Smooth muscle cell (in vitro differentiated cells): ENCODE data around the gene GAS5. TPM values are rescaled to one million over a fixed set of nuclear protein-coding genes. Genes with fewer than 3 reads are reported as not detected.

Source experiments
- DNase-seq: peaks from one replicate; lab custom pipeline; 2025; ENCODE audit not compliant: unreplicated experiment; lab: John Stamatoyannopoulos, UW
- H2AFZ ChIP-seq: fragments of 200-600 bp; sonication (generic); 2 replicates; pipeline ENCODE4 v1.6.0; 2016; ENCODE audit warnings: antibody characterized with exemption, low read depth, mild to moderate bottlenecking
- H3F3A ChIP-seq: fragments of 200-600 bp; sonication (generic); 2 replicates; pipeline ENCODE4 v1.6.0; 2017; ENCODE audit warnings: antibody characterized with exemption, low read depth
- H3K27ac ChIP-seq: fragments of 200-600 bp; sonication (generic); 2 replicates; pipeline ENCODE4 v1.5.1; 2016; ENCODE audit warnings: low read depth, mild to moderate bottlenecking
- H3K27me3 ChIP-seq: fragments of 200-600 bp; sonication (generic); 2 replicates; pipeline ENCODE4 v1.6.1; 2016; ENCODE audit warnings: low read depth, mild to moderate bottlenecking
- H3K36me3 ChIP-seq: fragments of 200-600 bp; sonication (generic); 2 replicates; pipeline ENCODE4 v1.5.1; 2016; ENCODE audit warnings: low read depth
- H3K4me1 ChIP-seq: fragments of 200-600 bp; sonication (generic); 2 replicates; pipeline ENCODE4 v1.5.1; 2016; ENCODE audit warnings: low read depth
- H3K4me2 ChIP-seq: fragments of 200-600 bp; sonication (generic); 2 replicates; pipeline ENCODE4 v1.6.0; 2016; ENCODE audit warnings: mild to moderate bottlenecking
- H3K4me3 ChIP-seq: fragments of 200-600 bp; sonication (generic); 2 replicates; pipeline ENCODE4 v1.5.1; 2016; ENCODE audit warnings: mild to moderate bottlenecking
- H3K79me2 ChIP-seq: fragments of 200-600 bp; sonication (generic); 2 replicates; pipeline ENCODE4 v1.6.0; 2016; ENCODE audit warnings: low read depth, mild to moderate bottlenecking
- H3K9ac ChIP-seq: fragments of 200-600 bp; sonication (generic); 2 replicates; pipeline ENCODE4 v1.6.0; 2016; ENCODE audit warnings: low read depth
- H3K9me3 ChIP-seq: fragments of 200-600 bp; sonication (generic); replicated peaks from 2 replicates; pipeline ENCODE4 v1.5.1; 2016; ENCODE audit warnings: low read depth
- H4K20me1 ChIP-seq: fragments of 200-600 bp; sonication (generic); 2 replicates; pipeline ENCODE4 v1.6.0; 2016; ENCODE audit warnings: low read depth
- WGBS: methylation state at CpG from one replicate; pipeline ENCODE4 v1.1.7; 2016; ENCODE audit warnings: low lambda C conversion rate; 5-methylcytosine and 5-hydroxymethylcytosine counted together
- polyA plus RNA-seq: library from polyadenylated mRNA; unstranded; fragments of >200 nt; fragmentation: Nextera tagmentation; extraction: Ambion mirVana; gene quantifications from 2 replicates; pipeline ENCODE4 v1.2.1, GENCODE V29; 2016
- total RNA-seq: library from RNA; depleted of rRNA; stranded (reverse); fragments of >200 nt; gene quantifications from 2 replicates; pipeline ENCODE4 v1.2.3, GENCODE V29; 2014
- TF ChIP-seq, protein P1 (sequence below): fragments of 200-600 bp; sonication (generic); IDR thresholded peaks from 2 replicates; pipeline ENCODE4 v1.5.1; 2017; ENCODE audit warnings: borderline replicate concordance, mild to moderate bottlenecking, antibody characterized with exemption; ENCODE audit not compliant: insufficient read depth, poor library complexity, severe bottlenecking

The GAS5 gene
- total and polyA plus RNA-seq, 2 experiments from 2014 or later = 104 to 276 TPM

DNA sequence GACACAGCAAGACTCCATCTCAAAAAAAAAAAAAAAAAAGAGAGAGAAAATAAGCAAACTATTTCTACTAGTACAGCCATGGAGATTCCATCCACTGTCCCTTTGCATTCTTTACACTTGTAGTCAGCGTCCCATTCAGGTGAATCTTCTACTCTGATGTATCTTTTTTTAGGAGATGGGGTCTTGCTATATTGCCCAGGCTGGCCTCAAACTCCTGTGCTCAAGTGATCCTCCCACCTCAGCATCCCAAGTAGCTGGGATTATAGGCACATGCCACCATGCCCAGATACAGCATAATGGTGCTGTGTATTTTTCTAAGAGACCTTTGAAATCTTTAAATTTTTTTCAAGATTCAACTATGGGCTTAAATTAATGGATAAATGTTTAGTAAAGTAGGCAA lies 35.0 kb downstream of the GAS5 start:
- no peak overlapping the region for H3K9ac ChIP-seq
- H3F3A ChIP-seq = no peaks in the 10 kb centered on the region
- peaks cover 3% of the 10 kb centered on the region for H3K4me1 ChIP-seq
- no peaks in the 10 kb centered on the region for H4K20me1 ChIP-seq
- no peak overlapping the region for H2AFZ ChIP-seq
- no peaks in the 10 kb centered on the region for H3K79me2 ChIP-seq
- no peaks in the 10 kb centered on the region for H3K9me3 ChIP-seq
- H3K4me3 ChIP-seq = no peak overlapping the region
- TF ChIP-seq, protein P1, sequence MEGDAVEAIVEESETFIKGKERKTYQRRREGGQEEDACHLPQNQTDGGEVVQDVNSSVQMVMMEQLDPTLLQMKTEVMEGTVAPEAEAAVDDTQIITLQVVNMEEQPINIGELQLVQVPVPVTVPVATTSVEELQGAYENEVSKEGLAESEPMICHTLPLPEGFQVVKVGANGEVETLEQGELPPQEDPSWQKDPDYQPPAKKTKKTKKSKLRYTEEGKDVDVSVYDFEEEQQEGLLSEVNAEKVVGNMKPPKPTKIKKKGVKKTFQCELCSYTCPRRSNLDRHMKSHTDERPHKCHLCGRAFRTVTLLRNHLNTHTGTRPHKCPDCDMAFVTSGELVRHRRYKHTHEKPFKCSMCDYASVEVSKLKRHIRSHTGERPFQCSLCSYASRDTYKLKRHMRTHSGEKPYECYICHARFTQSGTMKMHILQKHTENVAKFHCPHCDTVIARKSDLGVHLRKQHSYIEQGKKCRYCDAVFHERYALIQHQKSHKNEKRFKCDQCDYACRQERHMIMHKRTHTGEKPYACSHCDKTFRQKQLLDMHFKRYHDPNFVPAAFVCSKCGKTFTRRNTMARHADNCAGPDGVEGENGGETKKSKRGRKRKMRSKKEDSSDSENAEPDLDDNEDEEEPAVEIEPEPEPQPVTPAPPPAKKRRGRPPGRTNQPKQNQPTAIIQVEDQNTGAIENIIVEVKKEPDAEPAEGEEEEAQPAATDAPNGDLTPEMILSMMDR = no peak
- H3K36me3 ChIP-seq = peaks cover 14% of the 10 kb centered on the region
- no peak for DNase-seq
- H3K4me2 ChIP-seq = no peak overlapping the region
- H3K27me3 ChIP-seq = no peaks in the 10 kb centered on the region
- no peak overlapping the region for H3K27ac ChIP-seq
- WGBS = 100% methylated on average over 1 of the region's 1 CpG

DNA sequence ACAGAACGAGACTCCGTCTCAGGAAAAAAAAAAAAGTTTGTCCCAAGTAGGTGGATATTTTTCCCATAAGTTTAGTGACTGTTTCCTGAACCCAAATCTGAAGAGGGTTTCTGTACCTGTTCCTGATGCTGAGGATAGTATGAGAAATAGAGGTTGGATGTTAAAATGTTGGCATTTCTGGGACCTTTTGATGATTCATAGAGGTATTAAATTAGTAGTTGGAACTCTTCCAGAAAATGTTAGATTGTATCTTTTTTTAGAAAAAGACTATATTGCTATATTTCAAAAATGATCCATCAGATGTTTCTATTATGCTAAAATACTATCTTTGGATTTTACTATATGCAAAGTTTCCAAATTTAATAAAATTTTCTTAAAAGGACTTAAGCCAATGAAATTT lies 40.2 kb downstream of the GAS5 start:
- no peaks in the 10 kb centered on the region for H3F3A ChIP-seq
- no peaks in the 10 kb centered on the region for H4K20me1 ChIP-seq
- H3K27ac ChIP-seq = no peak overlapping the region
- TF ChIP-seq, protein P1 = no peak
- no peaks in the 10 kb centered on the region for H3K27me3 ChIP-seq
- no peak overlapping the region for H3K4me2 ChIP-seq
- no peak overlapping the region for H3K4me3 ChIP-seq
- H2AFZ ChIP-seq = no peak overlapping the region
- 95% methylated on average over 2 of the region's 2 CpGs for WGBS
- H3K9me3 ChIP-seq = no peaks in the 10 kb centered on the region
- H3K4me1 ChIP-seq = peaks cover 12% of the 10 kb centered on the region
- no peak for DNase-seq
- H3K9ac ChIP-seq = no peak overlapping the region
- H3K36me3 ChIP-seq = no peaks in the 10 kb centered on the region
- peaks cover 12% of the 10 kb centered on the region for H3K79me2 ChIP-seq

DNA sequence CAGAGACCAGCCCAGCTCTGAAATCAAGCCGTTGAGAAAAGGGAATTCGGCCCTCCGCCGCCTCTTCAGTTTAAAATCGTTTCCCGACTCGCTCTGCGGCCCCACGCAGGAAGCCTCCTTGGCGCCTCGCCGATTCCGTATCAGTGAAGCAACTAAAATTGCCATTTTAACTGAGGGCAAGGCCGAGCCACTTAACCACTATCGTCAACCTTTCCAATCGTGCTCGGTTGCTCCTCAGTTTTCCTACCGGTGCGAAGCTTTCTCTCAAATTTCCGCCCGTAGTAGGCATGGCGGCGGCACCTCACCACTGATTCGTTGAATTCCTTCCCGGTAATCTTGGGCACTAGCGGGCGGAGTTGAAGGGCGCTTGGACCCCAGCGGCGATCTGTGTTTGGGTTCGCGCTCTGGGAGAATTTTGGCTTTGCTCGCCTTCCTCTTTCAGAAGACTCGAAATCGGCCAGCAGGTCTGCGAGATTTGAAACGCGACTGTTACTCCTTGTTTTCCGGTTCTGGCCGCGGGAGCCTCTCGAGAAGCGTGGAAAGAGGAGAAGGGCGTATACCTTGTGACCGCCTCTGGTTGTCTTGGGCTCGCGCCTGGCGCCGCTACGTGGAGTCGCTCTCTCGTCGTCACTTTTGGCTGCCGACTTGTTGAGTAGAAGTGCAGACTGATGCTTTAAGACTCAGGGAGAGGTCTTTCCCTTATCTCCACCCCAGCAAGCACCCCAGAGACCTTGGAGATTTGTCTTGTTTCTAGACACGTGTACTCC lies 43.3 kb downstream of the GAS5 start, which contains the start of the genes CENPL and DARS2:
CENPL (minus strand) TSS at position 569 of the 767 bp plus-strand sequence. CDS start 13,584 bp downstream, outside the sequence.
DARS2 (plus strand) TSS at position 359 of the 767 bp plus-strand sequence. CDS start 557 bp downstream, outside the sequence.
- WGBS = under 1% methylated on average over 55 of the region's 55 CpGs
- peak; percentile 96 for DNase-seq
- H2AFZ ChIP-seq = peak within 1 kb of the TSS; percentile 91

More for the DNA sequence above, 43.3 kb downstream of the GAS5 start, which contains the start of the genes CENPL and DARS2:
- Histone ChIP-seq H3K79me2 (peaks cover 42% of the 10 kb centered on the region), H3F3A (no peaks in the 10 kb centered on the region), H3K9ac (peak within 1 kb of the TSS; percentile 87), H3K27ac (peak within 1 kb of the TSS; percentile 92), H3K27me3 (no peaks in the 10 kb centered on the region), H3K9me3 (no peaks in the 10 kb centered on the region), H3K4me3 (peak within 1 kb of the TSS; percentile 90), H3K36me3 (no peaks in the 10 kb centered on the region), H3K4me1 (peaks cover 16% of the 10 kb centered on the region), H3K4me2 (peak within 1 kb of the TSS; percentile 92), H4K20me1 (no peaks in the 10 kb centered on the region)
- TF ChIP-seq, protein P1 = no peak
